ENCODE measurements around the gene TRAPPC2L.

The TRAPPC2L gene

GRCh38 chr16:88864099-88864498 is 7.2 kb downstream of the TRAPPC2L start:
- DNase-seq (ENCODE audit: low read depth, low spot score) = no peak
- in situ Hi-C loops (cut with HindIII; ENCODE audit: low sequenced_read_pairs) = no loop called here
- no peak overlapping the region for H3K4me3 ChIP-seq (ENCODE audit: low read depth, low read length)
- no peak for TF ChIP-seq CTCF (IDR thresholded peaks at IDR 0.05; ENCODE audit: low read depth, low read length)

GRCh38 chr16:88864521-88864920 is 7.6 kb downstream of the TRAPPC2L start:
- H3K4me3 ChIP-seq (ENCODE audit: low read depth, low read length) = no peak overlapping the region
- in situ Hi-C loops (cut with HindIII; ENCODE audit: low sequenced_read_pairs) = no loop called here
- no peak for DNase-seq (ENCODE audit: low read depth, low spot score)
- TF ChIP-seq CTCF (IDR thresholded peaks at IDR 0.05; ENCODE audit: low read depth, low read length) = no peak

- no peak for DNase-seq (ENCODE audit: low read depth, low spot score)
- no peak overlapping the region for H3K4me3 ChIP-seq (ENCODE audit: low read depth, low read length)
- TF ChIP-seq CTCF (IDR thresholded peaks at IDR 0.05; ENCODE audit: low read depth, low read length) = no peak
- in situ Hi-C loops (cut with HindIII; ENCODE audit: low sequenced_read_pairs) = no loop called here
Observed at GRCh38 chr16:88865310-88865709, 8.4 kb downstream of the TRAPPC2L start.

- no peak overlapping the region for H3K4me3 ChIP-seq (ENCODE audit: low read depth, low read length)
- DNase-seq (ENCODE audit: low read depth, low spot score) = no peak
- no peak for TF ChIP-seq CTCF (IDR thresholded peaks at IDR 0.05; ENCODE audit: low read depth, low read length)
- in situ Hi-C loops (cut with HindIII; ENCODE audit: low sequenced_read_pairs) = no loop called here
Observed at GRCh38 chr16:88865742-88866141, 8.8 kb downstream of the TRAPPC2L start.

- no peak within 1 kb of the TSS for H3K4me3 ChIP-seq (ENCODE audit: low read depth, low read length)
- in situ Hi-C loops (cut with HindIII; ENCODE audit: low sequenced_read_pairs) = no loop called here
- DNase-seq (ENCODE audit: low read depth, low spot score) = no peak
Observed at GRCh38 chr16:88866151-88866920, 9.4 kb downstream of the TRAPPC2L start, which contains the start of gene PABPN1L. Gene PABPN1L, minus strand, starts transcription at chr16:88866660. Its CDS starts 54 bp downstream, at chr16:88866606.

GRCh38 chr16:88867581-88868246 is 10.8 kb downstream of the TRAPPC2L start:
- in situ Hi-C loops (cut with HindIII; ENCODE audit: low sequenced_read_pairs) = no loop called here
- TF ChIP-seq CTCF (IDR thresholded peaks at IDR 0.05; ENCODE audit: low read depth, low read length) = no peak
- H3K4me3 ChIP-seq (ENCODE audit: low read depth, low read length) = no peak overlapping the region
- DNase-seq (ENCODE audit: low read depth, low spot score) = no peak

More at GRCh38 chr16:88866151-88866920, 9.4 kb downstream of the TRAPPC2L start, which contains the start of gene PABPN1L:
- TF ChIP-seq CTCF (IDR thresholded peaks at IDR 0.05; ENCODE audit: low read depth, low read length) = no peak
